ENCODE measurements around the gene SERPINB1. TPM values are rescaled to one million over a fixed set of nuclear protein-coding genes. Genes with fewer than 3 reads are reported as not detected.

SERPINB1 gene
- total and polyA plus RNA-seq, 9 of the 15 experiments (the other 6 are each of a cell fraction or from before 2014, with no cell fraction given), result 33.9 to 108 (median 63.8) TPM

GRCh38 chr6:2857580-2858337, 16.1 kb upstream of the SERPINB1 start (continued):
- TF ChIP-seq PRMT5 (CRISPR knock-in tag; IDR thresholded peaks at IDR 0.05) (no peak), SIX5 (IDR thresholded peaks at IDR 0.05; ENCODE audit: borderline replicate concordance in 1 of 2, insufficient read depth in 1 of 2, low read depth in 1 of 2, low read length in 2 of 2) (no peak), ZNF644 (tag; IDR thresholded peaks at IDR 0.05; ENCODE audit: low read depth) (no peak), E2F6 (IDR thresholded peaks at IDR 0.05; ENCODE audit: borderline replicate concordance in 1 of 2, extremely low read depth in 1 of 2, insufficient read depth in 1 of 2, insufficient read length in 1 of 2, low read depth in 1 of 2, low read length in 1 of 2, poor library complexity in 1 of 2, severe bottlenecking in 1 of 2) (peak in 1 of 2 experiments; percentile 90), MYC (IDR thresholded peaks at IDR 0.05; ENCODE audit: low read depth, low read length) (peak; percentile 80), MYC (CRISPR knock-in tag; IDR thresholded peaks at IDR 0.05; ENCODE audit: borderline replicate concordance, low read depth) (no peak), ELF1 (tag; IDR thresholded peaks at IDR 0.05) (peak; percentile 87), ZNF449 (CRISPR knock-in tag; IDR thresholded peaks at IDR 0.05) (no peak), BCOR (IDR thresholded peaks at IDR 0.05) (no peak; the same call in none of the 2 replicates), E4F1 (CRISPR knock-in tag; IDR thresholded peaks at IDR 0.05; ENCODE audit: borderline replicate concordance) (no peak), TCF7L2 (IDR thresholded peaks at IDR 0.05; ENCODE audit: low read depth, low read length) (no peak), XRCC3 (IDR thresholded peaks at IDR 0.05) (no peak), BMI1 (IDR thresholded peaks at IDR 0.05; ENCODE audit: low read length) (no peak), ZNF316 (IDR thresholded peaks at IDR 0.05) (no peak), SNRNP70 (optimal IDR thresholded peaks at IDR 0.05; ENCODE audit: low read depth, low read length) (no peak), CREB1 (IDR thresholded peaks at IDR 0.05) (no peak), CREB1 (CRISPR knock-in tag; IDR thresholded peaks at IDR 0.05) (no peak), YBX1 (IDR thresholded peaks at IDR 0.05) (no peak), ETV5 (CRISPR knock-in tag; IDR thresholded peaks at IDR 0.05; ENCODE audit: low read depth) (peak; percentile 84)
